K562 (cell line): ENCODE measurements around the gene HYAL3. TPM values are rescaled to one million over a fixed set of nuclear protein-coding genes. Genes with fewer than 3 reads are reported as not detected.

Experiments used
- ATAC-seq: fragments of 200-7000 bp; cut with Tn5 transposase; 3 replicates; pipeline ENCODE4 v1.9.1; 2020; ENCODE audit warnings: moderate library complexity
- BruUV-seq: library from RNA; stranded (reverse); fragments of 400-500 nt; replicated peaks from 2 replicates; lab custom pipeline; 2021; lab: Mats Ljungman, UMichigan
- CTCF ChIA-PET: fragments of 300-600 bp; formaldehyde crosslinking; extraction: SDS; loops from one replicate; lab custom pipeline; 2021; ENCODE audit warnings: low intra/inter-chr PET ratio; lab: Yijun Ruan, JAX
- POLR2A ChIA-PET: fragments of 300-600, 350-650 bp; sonication (Branson Sonifier 250); formaldehyde crosslinking; extraction: SDS; loops from one replicate; lab custom pipeline; 2021; ENCODE audit warnings: antibody characterized with exemption, inconsistent platforms; lab: Yijun Ruan, JAX
- DNase-seq, 4 experiments: peaks; one replicate each; pipeline versions ENCODE4 v3.0.0 to v3.0.0-alpha.2; 2011 to 2018; ENCODE audit warnings: low spot score in 3 of 4, mixed read lengths in 3 of 4; ENCODE audit errors: extremely low read depth in 1 of 4
- FAIRE-seq: peaks from 2 replicates; lab custom pipeline; 2011; peaks lifted over from hg19 to GRCh38; lab: Jason Lieb, UNC
- H2AFZ ChIP-seq: 2 replicates; pipeline ENCODE4 v1.6.0; 2011; ENCODE audit warnings: low read depth, low read length, control low read depth, inconsistent platforms
- H3K27ac ChIP-seq: fragments of 200-600 bp; 3 replicates; pipeline ENCODE4 v1.8.0; 2011; ENCODE audit warnings: low read depth, mild to moderate bottlenecking, control low read depth, inconsistent platforms, low read length, moderate library complexity, mixed read lengths; ENCODE audit errors: extremely low read depth
- H3K27me3 ChIP-seq, 2 experiments: fragments of 300-600 bp in 1 of 2; 2 replicates in 1 of 2; 3 replicates in 1 of 2; pipeline versions ENCODE4 v1.6.0 to v1.8.0; 2011; ENCODE audit warnings: inconsistent platforms in 2 of 2, low read length in 2 of 2, mild to moderate bottlenecking in 1 of 2, mixed read lengths in 1 of 2, moderate library complexity in 1 of 2; ENCODE audit not compliant: control insufficient read depth in 2 of 2, insufficient read depth in 2 of 2
- H3K36me3 ChIP-seq: fragments of 300-600 bp; 3 replicates; pipeline ENCODE4 v1.8.0; 2011; ENCODE audit warnings: mild to moderate bottlenecking, low read length, inconsistent platforms; ENCODE audit not compliant: control insufficient read depth, insufficient read depth
- H3K4me1 ChIP-seq, 2 experiments: fragments of 200-600 bp in 1 of 2; replicated peaks in 1 of 2; 2 replicates in 1 of 2; 3 replicates in 1 of 2; pipeline versions ENCODE4 v1.5.1 to v1.8.0; 2011; ENCODE audit warnings: inconsistent platforms in 2 of 2, low read length in 2 of 2, mild to moderate bottlenecking in 1 of 2, mixed read lengths in 1 of 2, moderate library complexity in 1 of 2; ENCODE audit not compliant: control insufficient read depth in 2 of 2, insufficient read depth in 2 of 2
- H3K4me2 ChIP-seq: 2 replicates; pipeline ENCODE4 v1.6.1; 2011; ENCODE audit warnings: low read length, control low read depth, inconsistent platforms, mixed read lengths; ENCODE audit not compliant: insufficient read depth
- H3K4me3 ChIP-seq: fragments of 200-600 bp; sonication (generic), shearing (Covaris generic); 2 replicates; pipeline ENCODE4 v1.5.1; 2016; ENCODE audit warnings: control low read depth, inconsistent platforms
- H3K79me2 ChIP-seq: fragments of 200-600 bp; 3 replicates; pipeline ENCODE4 v1.8.0; 2011; ENCODE audit warnings: low read length, inconsistent platforms; ENCODE audit not compliant: control insufficient read depth, insufficient read depth
- H3K9ac ChIP-seq, 2 experiments: 2 replicates each; pipeline versions ENCODE4 v1.6.0 to v1.6.1; 2011; ENCODE audit warnings: low read depth in 2 of 2, low read length in 2 of 2, control low read depth in 1 of 2, inconsistent platforms in 1 of 2, mild to moderate bottlenecking in 1 of 2, mixed read lengths in 1 of 2; ENCODE audit not compliant: insufficient read depth in 1 of 2
- H3K9me1 ChIP-seq: one replicate; pipeline ENCODE4 v1.6.0; 2011; ENCODE audit warnings: inconsistent platforms, mild to moderate bottlenecking, low read length, moderate library complexity; ENCODE audit not compliant: control insufficient read depth, insufficient read depth
- H3K9me3 ChIP-seq: replicated peaks from 2 replicates; pipeline ENCODE4 v1.5.1; 2011; ENCODE audit warnings: low read depth, low read length, inconsistent platforms; ENCODE audit not compliant: control insufficient read depth, insufficient read depth
- H4K20me1 ChIP-seq: replicated peaks from 2 replicates; pipeline ENCODE4 v1.6.1; 2011; ENCODE audit warnings: low read length, inconsistent platforms, mixed read lengths; ENCODE audit not compliant: control insufficient read depth, insufficient read depth
- CBFA2T2 ChIP-seq: fragments of 450-650 bp; conservative IDR thresholded peaks from 2 replicates; pipeline ENCODE4 v1.6.1; 2017; ENCODE audit warnings: mild to moderate bottlenecking
- HDAC8 ChIP-seq: fragments of 450-650 bp; IDR thresholded peaks from 2 replicates; pipeline ENCODE4 v1.6.1; 2016; ENCODE audit warnings: mild to moderate bottlenecking, missing genetic modification characterization, moderate library complexity, missing compliant biosample characterization
- YY1 ChIP-seq, 3 experiments: IDR thresholded peaks; 2 replicates each; pipeline ENCODE4 v1.6.1; 2011; ENCODE audit warnings: low read length in 2 of 3, mild to moderate bottlenecking in 2 of 3, moderate library complexity in 2 of 3, borderline replicate concordance in 1 of 3, control low read depth in 1 of 3, low read depth in 1 of 3; ENCODE audit not compliant: insufficient read depth in 3 of 3, insufficient replicate concordance in 2 of 3, control insufficient read depth in 1 of 3, insufficient read length in 1 of 3; ENCODE audit errors: extremely low read depth in 1 of 3
- ZNF184 ChIP-seq: sonication (generic); formaldehyde crosslinking; IDR thresholded peaks from 2 replicates; pipeline ENCODE4 v1.5.0; 2020; ENCODE audit warnings: missing genetic modification reagents
- WGBS: fragments of 100-300 bp; shearing (Covaris generic); methylation state at CpG from one replicate; pipeline ENCODE4 v1.1.6; 2016; ENCODE audit warnings: low coverage, mixed read lengths; ENCODE audit not compliant: insufficient coverage; ENCODE audit errors: missing lambda C conversion rate; 5-methylcytosine and 5-hydroxymethylcytosine counted together
- in situ Hi-C: fragments of 300-500 bp; cut with MboI; formaldehyde crosslinking; loops from 4 replicates; pipeline ENCODE4 v1.15.0; 2018; ENCODE audit warnings: inconsistent platforms, mixed read lengths
- intact Hi-C: fragments of 100-400 bp; cut with micrococcal nuclease; formaldehyde crosslinking; loops from 2 replicates; pipeline ENCODE4 v1.14.2; 2022
- polyA plus RNA-seq, 8 experiments: library from polyadenylated mRNA; depleted of rRNA in 4 of 8; stranded (reverse) in 5 of 8; unstranded in 3 of 8; fragments of >200 nt; fragmentation: Nextera tagmentation in 2 of 8; fragmentation: Illumina TruSeq in 1 of 8; extraction: Ambion mirVana in 2 of 8; extraction: Trizol in 1 of 8; gene quantifications; 2 replicates each; pipeline versions ENCODE4 v1.2.1 to v1.2.3, GENCODE V29; 2011 to 2014; ENCODE audit warnings: inconsistent platforms in 1 of 8, missing spikeins in 1 of 8
- total RNA-seq, 7 experiments: library from RNA; depleted of rRNA in 6 of 7; stranded (reverse); fragments of >200 nt in 6 of 7; fragmentation: Illumina TruSeq in 2 of 7; extraction: Trizol in 2 of 7; gene quantifications; 2 replicates each; pipeline versions ENCODE4 v1.2.1 to v1.2.3, GENCODE V29; 2011 to 2021; ENCODE audit warnings: low replicate concordance in 1 of 7
- TF ChIP-seq, protein P1 (sequence below): fragments of 450-650 bp; IDR thresholded peaks from 2 replicates; pipeline ENCODE4 v1.6.1; 2016; ENCODE audit warnings: antibody characterized with exemption

HYAL3 gene
- total and polyA plus RNA-seq, 9 of the 15 experiments (the other 6 are each of a cell fraction or from before 2014, with no cell fraction given), result 0.38 to 9.1 (median 6.8) TPM

GRCh38 chr3:50341537-50341936 is 42.3 kb upstream of the HYAL3 start:
- in situ Hi-C loops, result no loop called here
- Histone ChIP-seq H3K4me3 (peak overlapping the region; percentile 96; the same call in 1 of the 2 replicates), H3K4me1 (peaks cover 24 to 58% of the 10 kb centered on the region in 2 experiments; a peak in 4 of 5 replicates), H3K9me1 (peaks cover 3% of the 10 kb centered on the region), H3K9ac (peak overlapping the region; percentile 64 to 98; a peak in 3 of 4 replicates), H3K9me3 (no peaks in the 10 kb centered on the region), H3K27ac (peak overlapping the region; percentile 99; the same call in 2 of the 3 replicates), H3K4me2 (peak overlapping the region; percentile 72), H4K20me1 (no peaks in the 10 kb centered on the region), H2AFZ (no peak overlapping the region), H3K27me3 (no peaks in the 10 kb centered on the region), H3K79me2 (peaks cover 41% of the 10 kb centered on the region), H3K36me3 (peaks cover 2% of the 10 kb centered on the region; the same call in 1 of the 3 replicates)
- BruUV-seq, result no TSS peak
- ChIA-PET POLR2A (interaction anchor here (0.5 to 1.5 kb wide), 3 partner anchors 9 to 243 kb away, joined by 3 to 5 read pairs (median 4); partner anchors contain the start of genes CYB561D2, NPRL2 and TUSC2), CTCF (no interaction called here)
- FAIRE-seq (no peak), ATAC-seq (no peak), DNase-seq (no peak)
- intact Hi-C loops, result no loop called here
- WGBS, result 92% methylated on average over 5 of the region's 9 CpGs
- no peak for TF ChIP-seq YY1 (IDR thresholded peaks at IDR 0.05; ENCODE audit: borderline replicate concordance in 1 of 3, control insufficient read depth in 1 of 3, extremely low read depth in 1 of 3, insufficient read depth in 3 of 3, insufficient read length in 1 of 3, insufficient replicate concordance in 2 of 3, low read depth in 1 of 3, low read length in 2 of 3)
- TF ChIP-seq ZNF184 (CRISPR knock-in tag), result no peak
- TF ChIP-seq HDAC8 (tag), result no peak
- TF ChIP-seq CBFA2T2, result no peak
- TF ChIP-seq, protein P1, sequence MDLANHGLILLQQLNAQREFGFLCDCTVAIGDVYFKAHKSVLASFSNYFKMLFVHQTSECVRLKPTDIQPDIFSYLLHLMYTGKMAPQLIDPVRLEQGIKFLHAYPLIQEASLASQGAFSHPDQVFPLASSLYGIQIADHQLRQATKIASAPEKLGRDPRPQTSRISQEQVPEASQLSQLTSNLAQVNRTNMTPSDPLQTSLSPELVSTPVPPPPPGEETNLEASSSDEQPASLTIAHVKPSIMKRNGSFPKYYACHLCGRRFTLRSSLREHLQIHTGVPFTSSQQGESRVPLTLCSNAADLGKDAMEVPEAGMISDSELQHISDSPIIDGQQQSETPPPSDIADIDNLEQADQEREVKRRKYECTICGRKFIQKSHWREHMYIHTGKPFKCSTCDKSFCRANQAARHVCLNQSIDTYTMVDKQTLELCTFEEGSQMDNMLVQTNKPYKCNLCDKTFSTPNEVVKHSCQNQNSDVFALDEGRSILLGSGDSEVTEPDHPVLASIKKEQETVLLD, result no peak
